Measurements from ENCODE around the gene CORT.
"Not testable (repeated sequence)": the region's sequence is repeated elsewhere in the genome, so short reads cannot be mapped to it uniquely, and the experiment has no call there.

CORT gene, protein sequence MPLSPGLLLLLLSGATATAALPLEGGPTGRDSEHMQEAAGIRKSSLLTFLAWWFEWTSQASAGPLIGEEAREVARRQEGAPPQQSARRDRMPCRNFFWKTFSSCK

GRCh38 chr1:10449751-10450150 lies at the start of gene CORT:
CORT (plus strand) TSS chr1:10450031; CDS start chr1:10450224, 193 bp downstream.
- no peak for DNase-seq

DNA sequence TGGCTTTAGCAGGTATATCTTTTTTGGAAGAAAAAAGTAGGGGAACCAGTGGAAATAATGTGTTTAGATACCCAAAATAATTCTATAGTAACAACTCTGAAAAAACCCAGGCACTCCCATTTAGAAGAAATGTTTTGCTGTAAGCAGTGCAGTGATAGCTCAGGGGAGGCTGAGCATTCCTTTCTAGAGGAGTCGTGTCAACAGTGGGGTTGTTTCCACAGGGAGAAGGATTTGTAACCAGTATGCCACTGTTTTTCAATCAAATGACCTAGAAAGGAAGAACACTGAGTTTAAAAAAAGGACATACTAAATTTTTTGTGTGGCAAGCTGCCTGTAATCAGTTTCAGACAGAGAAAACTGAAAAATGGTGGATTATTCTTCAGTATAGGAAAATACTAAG lies 48.5 kb upstream of the CORT start:
- no peak for DNase-seq

GRCh38 chr1:10402729-10403274 lies 47.0 kb upstream of the CORT start:
- no peak for DNase-seq

DNA sequence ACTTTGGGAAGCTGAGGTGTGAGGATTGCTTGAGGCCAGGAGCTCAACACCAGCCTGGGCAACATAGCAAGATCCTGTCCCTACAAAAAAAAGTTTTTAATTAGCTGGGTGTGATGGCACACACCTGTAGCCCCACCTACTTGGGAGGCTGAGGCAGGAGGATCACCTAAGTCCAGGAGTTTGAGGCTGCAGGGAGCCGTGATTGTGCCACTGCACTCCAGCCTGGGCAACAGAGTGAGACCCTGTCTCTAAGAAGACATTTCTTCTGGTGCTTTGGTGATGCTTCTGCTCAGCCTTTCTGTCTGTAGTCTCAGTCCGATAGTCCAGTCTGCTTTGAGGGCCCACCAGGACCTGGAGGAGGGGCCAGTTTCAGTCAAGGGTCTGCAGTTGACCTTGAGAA lies 42.6 kb upstream of the CORT start:
- DNase-seq = no peak

- DNase-seq = no peak
These were observed 34.5 kb upstream of the CORT start for GRCh38 chr1:10415211-10415930.

- not testable (repeated sequence) for DNase-seq
These were observed 33.9 kb upstream of the CORT start for GRCh38 chr1:10415967-10416366.

GRCh38 chr1:10418741-10419140 lies 31.1 kb upstream of the CORT start:
- DNase-seq = not testable (repeated sequence)

DNA sequence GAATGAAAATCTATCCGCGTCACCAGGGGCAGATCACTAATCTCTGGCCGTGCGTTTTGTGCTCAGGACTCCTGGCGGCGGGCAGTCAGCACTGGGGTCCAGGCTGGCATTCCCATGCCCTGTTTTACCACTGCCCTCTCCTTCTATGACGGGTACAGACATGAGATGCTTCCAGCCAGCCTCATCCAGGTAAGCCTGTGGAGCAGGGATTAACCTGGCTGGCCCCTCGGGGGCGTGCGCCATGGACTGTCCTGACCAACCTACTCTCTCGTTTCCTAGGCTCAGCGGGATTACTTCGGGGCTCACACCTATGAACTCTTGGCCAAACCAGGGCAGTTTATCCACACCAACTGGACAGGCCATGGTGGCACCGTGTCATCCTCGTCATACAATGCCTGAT lies 30.5 kb upstream of the CORT start:
- DNase-seq = no peak

DNA sequence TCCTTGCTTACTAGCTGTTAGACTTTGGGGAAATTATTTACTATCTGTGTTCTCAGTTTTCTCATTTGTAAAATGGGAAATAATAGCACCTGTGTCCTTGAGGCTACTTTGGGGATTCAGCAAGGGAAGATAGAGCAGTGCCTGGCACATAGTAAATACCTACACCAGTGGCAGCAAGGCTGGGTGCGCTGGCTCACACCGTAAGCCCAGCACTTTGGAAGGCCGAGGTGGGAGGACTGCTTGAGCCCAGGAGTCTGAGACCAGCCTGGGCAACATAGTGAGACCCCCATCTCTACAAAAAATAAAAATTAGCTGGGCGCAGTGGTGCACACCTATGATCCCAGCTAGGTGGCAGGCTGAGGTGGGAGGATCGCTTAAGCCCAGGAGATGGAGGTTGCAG lies 28.2 kb upstream of the CORT start:
- no peak for DNase-seq

DNA sequence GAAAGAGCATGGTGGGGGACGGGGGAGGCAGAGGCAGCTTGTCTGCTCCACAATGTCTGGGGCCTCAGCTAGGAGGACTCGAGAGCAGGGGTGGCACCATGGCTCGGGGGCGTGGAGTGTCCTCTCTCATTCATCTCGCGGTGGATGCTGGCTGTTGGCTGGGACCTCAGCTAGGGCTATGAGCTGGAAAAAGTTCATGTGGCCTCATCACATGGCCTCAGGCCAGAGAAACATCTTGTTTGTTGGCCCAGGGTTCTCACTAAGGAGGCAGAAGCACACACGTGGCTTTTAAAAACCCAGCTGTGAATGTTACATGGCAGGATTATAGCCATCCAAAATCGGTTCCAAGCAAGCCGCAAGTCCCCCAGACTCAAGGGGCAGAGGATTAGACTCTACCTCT lies 25.8 kb upstream of the CORT start:
- DNase-seq = no peak

- DNase-seq = no peak
These were observed 25.2 kb upstream of the CORT start for GRCh38 chr1:10424651-10425050.

GRCh38 chr1:10425826-10426534 lies 23.9 kb upstream of the CORT start:
- DNase-seq = not testable (repeated sequence)

- DNase-seq = not testable (repeated sequence)
These were observed 23.3 kb upstream of the CORT start for GRCh38 chr1:10426535-10426848.

DNA sequence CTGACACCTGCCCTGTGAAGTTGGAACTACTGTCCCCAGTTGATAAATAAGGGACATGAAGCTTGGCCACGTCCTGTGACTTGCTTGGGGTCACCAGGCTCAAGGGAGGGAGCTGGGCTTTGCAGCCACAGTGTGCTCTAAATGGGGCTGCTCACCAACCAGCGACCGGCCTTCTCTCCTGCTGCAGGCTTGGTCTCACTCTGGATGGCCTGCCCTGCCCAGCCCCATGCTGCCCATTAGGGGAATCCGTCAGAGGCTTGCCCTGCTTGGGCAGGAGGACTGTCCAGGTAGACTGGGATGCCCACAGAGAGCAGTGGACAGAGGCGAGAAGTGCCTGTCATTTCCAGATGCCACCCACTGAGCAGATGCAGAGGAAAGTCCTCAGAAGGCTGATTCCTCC lies 20.8 kb upstream of the CORT start:
- no peak for DNase-seq

- peak; percentile 9 for DNase-seq
These were observed 20.0 kb upstream of the CORT start for GRCh38 chr1:10429868-10430215.

DNA sequence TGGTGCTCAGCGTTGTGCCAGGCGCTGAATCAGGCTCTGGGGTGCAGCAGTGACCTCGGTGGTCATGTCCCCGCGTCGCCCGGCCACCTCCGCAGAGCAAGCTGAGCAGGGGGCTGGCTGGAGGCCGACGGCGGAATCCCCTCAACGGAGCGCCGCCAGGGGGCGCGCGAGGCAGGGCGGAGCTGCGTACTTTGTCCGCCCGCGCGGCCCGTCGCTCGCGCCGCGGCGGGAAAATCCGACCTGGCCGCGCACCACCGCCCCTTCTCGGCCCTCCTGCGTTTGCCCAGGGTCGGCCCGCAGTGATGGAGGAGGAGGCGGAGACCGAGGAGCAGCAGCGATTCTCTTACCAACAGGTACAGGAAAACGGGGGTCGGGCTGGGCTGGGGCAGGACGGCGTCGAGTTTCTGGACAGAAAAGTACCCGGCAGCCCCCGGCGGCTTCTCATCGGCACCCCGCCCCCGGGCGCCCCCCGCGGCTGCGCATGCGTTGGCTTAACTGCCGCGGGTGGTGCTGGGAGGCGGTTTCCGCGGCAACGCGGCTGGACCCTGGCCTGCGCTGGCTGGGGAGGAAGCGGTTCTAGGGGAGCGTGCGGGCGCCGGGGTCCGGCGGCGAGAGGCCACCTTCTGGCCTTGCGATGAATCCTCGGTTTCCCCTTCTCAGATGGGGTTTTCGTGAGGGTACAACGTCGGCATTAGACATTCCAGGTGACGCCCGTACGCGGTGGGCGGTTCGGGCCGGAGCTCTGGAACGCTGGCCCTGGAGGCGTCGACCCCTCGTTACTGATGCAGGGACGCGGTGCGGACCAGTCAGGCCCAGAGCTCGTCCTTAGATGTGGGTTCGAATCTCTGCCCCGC lies 19.4 kb upstream of the CORT start, which contains the start of gene CENPS:
Gene CENPS (plus strand): TSS at position 218 of the 854 bp plus-strand sequence. CDS start 85 bp downstream, at position 303.
- peak; percentile 84 for DNase-seq

GRCh38 chr1:10431070-10431730 lies 18.6 kb upstream of the CORT start:
- DNase-seq = no peak

GRCh38 chr1:10432910-10433700 lies 16.7 kb upstream of the CORT start:
- DNase-seq = no peak

DNA sequence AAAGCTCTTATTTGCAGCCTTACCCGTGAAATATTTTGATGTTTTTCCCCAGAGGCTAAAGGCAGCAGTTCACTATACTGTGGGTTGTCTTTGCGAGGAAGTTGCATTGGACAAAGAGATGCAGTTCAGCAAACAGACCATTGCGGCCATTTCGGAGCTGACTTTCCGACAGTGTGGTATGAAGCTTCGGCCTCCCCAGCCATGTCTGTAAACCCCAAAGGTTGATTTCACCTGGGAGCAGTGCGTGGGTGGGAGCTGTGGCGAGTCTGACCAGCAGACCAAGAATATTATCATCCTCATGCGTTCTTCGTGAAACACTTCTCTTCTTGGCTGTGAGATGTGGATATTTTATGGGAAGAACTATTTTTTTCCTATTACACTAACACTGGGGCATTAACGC lies 16.0 kb upstream of the CORT start:
- no peak for DNase-seq

GRCh38 chr1:10434590-10434989 lies 15.2 kb upstream of the CORT start:
- no peak for DNase-seq

DNA sequence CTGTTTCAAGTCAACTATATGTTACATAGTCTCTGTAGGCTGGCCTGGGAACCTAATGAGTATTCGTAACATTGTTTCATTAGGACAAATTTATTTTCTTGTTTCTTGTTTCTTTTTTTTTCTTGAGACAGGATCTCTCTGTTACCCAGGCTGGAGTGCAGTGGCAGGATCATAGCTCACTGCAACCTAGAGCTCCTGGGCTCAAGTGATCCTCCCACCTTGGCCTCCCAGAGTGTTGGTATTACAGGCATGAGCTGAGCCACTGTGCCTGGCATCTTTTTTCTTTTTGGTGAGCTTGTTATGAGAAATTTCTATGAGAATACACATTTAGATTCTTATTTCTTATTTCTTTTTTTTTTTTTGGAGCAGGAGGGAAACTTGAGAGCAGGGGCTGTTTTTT lies 12.8 kb upstream of the CORT start:
- DNase-seq = no peak

- DNase-seq = no peak
These were observed 11.1 kb upstream of the CORT start for GRCh38 chr1:10438677-10439163.

All from activated CD4-positive, alpha-beta T cell treated with anti-CD3 and anti-CD28 coated beads, Interleukin-2, amount 50 U/mL, for 1 hour (primary cell).